HepG2 (cell line): ENCODE results near the gene CHST3. TPM values are rescaled to one million over a fixed set of nuclear protein-coding genes. Genes with fewer than 3 reads are reported as not detected.

Experiments used
- BATF2 ChIP-seq: sonication (generic); formaldehyde crosslinking; IDR thresholded peaks from 2 replicates; pipeline ENCODE4 v1.8.0; 2022; ENCODE audit warnings: mild to moderate bottlenecking, missing genetic modification reagents, moderate library complexity
- FLYWCH1 ChIP-seq: sonication (generic); formaldehyde crosslinking; IDR thresholded peaks from 2 replicates; pipeline ENCODE4 v1.8.1; 2023; ENCODE audit warnings: mild to moderate bottlenecking, missing genetic modification reagents
- PLSCR1 ChIP-seq: sonication (generic); formaldehyde crosslinking; IDR thresholded peaks from 2 replicates; pipeline ENCODE4 v1.5.0; 2020; ENCODE audit warnings: missing genetic modification reagents, mild to moderate bottlenecking, borderline replicate concordance
- POLR2AphosphoS5 ChIP-seq: IDR thresholded peaks from 2 replicates; pipeline ENCODE4 v1.6.1; 2012; ENCODE audit warnings: low read depth, low read length
- SIN3A ChIP-seq: IDR thresholded peaks from 2 replicates; pipeline ENCODE4 v1.6.1; 2011; ENCODE audit warnings: low read depth, mild to moderate bottlenecking, control low read depth, low read length, borderline replicate concordance
- TBL1XR1 ChIP-seq: fragments of 150-350 bp; IDR thresholded peaks from 2 replicates; pipeline ENCODE4 v1.6.1; 2014; ENCODE audit warnings: borderline replicate concordance, low read length; ENCODE audit not compliant: partially characterized antibody
- TFDP2 ChIP-seq: sonication (generic); formaldehyde crosslinking; IDR thresholded peaks from 2 replicates; pipeline ENCODE4 v1.4.0; 2020; ENCODE audit warnings: missing genetic modification reagents
- THAP11 ChIP-seq: IDR thresholded peaks from 2 replicates; pipeline ENCODE4 v1.6.1; 2016; ENCODE audit warnings: missing biosample characterization, missing genetic modification reagents
- THYN1 ChIP-seq: sonication (generic); formaldehyde crosslinking; IDR thresholded peaks from 2 replicates; pipeline ENCODE4 v1.8.1; 2023; ENCODE audit warnings: low read depth, mild to moderate bottlenecking, moderate library complexity, missing genetic modification reagents, borderline replicate concordance
- USF2 ChIP-seq, 2 experiments: sonication (generic) in 1 of 2; formaldehyde crosslinking in 1 of 2; IDR thresholded peaks; 2 replicates each; pipeline versions ENCODE4 v1.5.1 to v1.6.1; 2011 to 2020; ENCODE audit warnings: borderline replicate concordance in 1 of 2, low read depth in 1 of 2, low read length in 1 of 2, mild to moderate bottlenecking in 1 of 2, missing genetic modification reagents in 1 of 2, moderate library complexity in 1 of 2
- ZBTB26 ChIP-seq: IDR thresholded peaks from 2 replicates; pipeline ENCODE4 v1.6.1; 2016; ENCODE audit warnings: missing compliant biosample characterization, missing genetic modification reagents, borderline replicate concordance
- ZNF260 ChIP-seq: sonication (generic); formaldehyde crosslinking; IDR thresholded peaks from 2 replicates; pipeline ENCODE4 v1.4.0; 2020; ENCODE audit warnings: missing genetic modification reagents, low read depth, mild to moderate bottlenecking, borderline replicate concordance
- ZNF574 ChIP-seq: sonication (generic); formaldehyde crosslinking; IDR thresholded peaks from 2 replicates; pipeline ENCODE4 v1.4.0; 2020; ENCODE audit warnings: missing genetic modification reagents
- ZNF589 ChIP-seq: sonication (generic); formaldehyde crosslinking; conservative IDR thresholded peaks from 2 replicates; pipeline ENCODE4 v1.8.0; 2022; ENCODE audit warnings: mild to moderate bottlenecking, moderate library complexity, missing genetic modification reagents
- ZNF615 ChIP-seq: sonication (generic); formaldehyde crosslinking; IDR thresholded peaks from 2 replicates; pipeline ENCODE4 v1.5.0; 2020; ENCODE audit warnings: mild to moderate bottlenecking, missing genetic modification reagents, borderline replicate concordance
- ZNF672 ChIP-seq: sonication (generic); formaldehyde crosslinking; IDR thresholded peaks from 2 replicates; pipeline ENCODE4 v1.8.1; 2022; ENCODE audit warnings: missing genetic modification reagents
- ZNF772 ChIP-seq: sonication (generic); formaldehyde crosslinking; IDR thresholded peaks from 2 replicates; pipeline ENCODE4 v1.5.0; 2020; ENCODE audit warnings: mild to moderate bottlenecking, missing genetic modification reagents
- ZNF790 ChIP-seq: sonication (generic); formaldehyde crosslinking; IDR thresholded peaks from 2 replicates; pipeline ENCODE4 v1.8.0; 2022; ENCODE audit warnings: missing genetic modification reagents, mild to moderate bottlenecking, borderline replicate concordance
- polyA plus RNA-seq, 8 experiments: library from polyadenylated mRNA; depleted of rRNA in 3 of 8; stranded (reverse) in 7 of 8; unstranded in 1 of 8; fragments of >200 nt; fragmentation: Illumina TruSeq in 4 of 8; extraction: Trizol in 4 of 8; gene quantifications; 2 replicates each; pipeline versions ENCODE4 v1.2.1 to v1.2.3, GENCODE V29; 2011 to 2016; ENCODE audit warnings: low read depth in 4 of 8, missing spikeins in 1 of 8, mixed read lengths in 1 of 8; ENCODE audit not compliant: insufficient read depth in 1 of 8
- total RNA-seq, 5 experiments: library from RNA; depleted of rRNA; stranded (reverse); fragments of >200 nt; fragmentation: Illumina TruSeq; extraction: Trizol; gene quantifications; 2 replicates each; pipeline ENCODE4 v1.2.3, GENCODE V29; 2016; ENCODE audit warnings: low read depth in 1 of 5

The CHST3 gene
- total and polyA plus RNA-seq, 2 of the 13 experiments (the other 11 are each of a cell fraction or from before 2014, with no cell fraction given) = 7.2 to 18.7 TPM

GRCh38 chr10:72030762-72031543 lies 66.8 kb downstream of the CHST3 start (continued):
- no peak for TF ChIP-seq USF2 (IDR thresholded peaks at IDR 0.05; ENCODE audit: low read depth, low read length)
- 0 out of 2 replicates have a peak, but pooled peaks have one; percentile 15 for TF ChIP-seq USF2 (CRISPR knock-in tag; IDR thresholded peaks at IDR 0.05; ENCODE audit: borderline replicate concordance)
- no peak for TF ChIP-seq FLYWCH1 (CRISPR knock-in tag)
- no peak for TF ChIP-seq ZNF790 (CRISPR knock-in tag)
- TF ChIP-seq TBL1XR1 = no peak
- peak; percentile 64; the same call in 1 of the 2 replicates for TF ChIP-seq THAP11
- no peak for TF ChIP-seq BATF2 (CRISPR knock-in tag)
- TF ChIP-seq ZNF772 (CRISPR knock-in tag) = peak; percentile 87; the same call in 1 of the 2 replicates
- TF ChIP-seq TFDP2 (CRISPR knock-in tag) = peak; percentile 89
- no peak for TF ChIP-seq ZNF260 (CRISPR knock-in tag)
- no peak for TF ChIP-seq ZNF672
- TF ChIP-seq ZNF615 (CRISPR knock-in tag) = no peak
- peak; percentile 7; the same call in 1 of the 2 replicates for TF ChIP-seq POLR2AphosphoS5
- TF ChIP-seq ZNF574 (CRISPR knock-in tag) = peak; percentile 80
- TF ChIP-seq ZNF589 (CRISPR knock-in tag) = 0 out of 2 replicates have a peak, but pooled peaks have one; percentile 65
- no peak for TF ChIP-seq PLSCR1 (CRISPR knock-in tag)
- TF ChIP-seq SIN3A = 0 out of 2 replicates have a peak, but pooled peaks have one; percentile 45
- TF ChIP-seq THYN1 (CRISPR knock-in tag) = 0 out of 2 replicates have a peak, but pooled peaks have one; percentile 70
- TF ChIP-seq ZBTB26 (CRISPR knock-in tag) = peak; percentile 71; the same call in 1 of the 2 replicates
